Left ventricle myocardium superior (tissue), 1 donor: ENCODE measurements around the gene GALNT18. TPM values are rescaled to one million over a fixed set of nuclear protein-coding genes. Genes with fewer than 3 reads are reported as not detected.
A peak's percentile ranks its signal among the peaks of the same experiment; 100 is the strongest.
"Not testable (repeated sequence)": the region's sequence is repeated elsewhere in the genome, so short reads cannot be mapped to it uniquely, and the experiment has no call there.

Source experiments
- ATAC-seq: fragments of 200-7000 bp; cut with Tn5 transposase; one replicate; pipeline ENCODE4 v1.9.1; 2020; ENCODE audit warnings: mild to moderate bottlenecking, moderate library complexity
- DNase-seq: peaks from one replicate; pipeline ENCODE4 v3.0.0-alpha.2; 2020
- intact Hi-C: fragments of 100-400 bp; cut with micrococcal nuclease; formaldehyde crosslinking; loops from one replicate; pipeline ENCODE4 v1.11.0; 2022
- total RNA-seq: library from RNA; stranded (reverse); fragmentation: NEBNext Ultra II Directional; extraction: Animal tissue kit (Norgen Biotek cat#: 25700); gene quantifications from one replicate; pipeline ENCODE4 v1.2.1, GENCODE V29; 2021
- donor health status: DM: no; HTN: yes; CAD: no; lungs with severe emphysema.

Gene GALNT18
- total RNA-seq, 1 donor from 2014 or later, result 25.3 TPM

DNA sequence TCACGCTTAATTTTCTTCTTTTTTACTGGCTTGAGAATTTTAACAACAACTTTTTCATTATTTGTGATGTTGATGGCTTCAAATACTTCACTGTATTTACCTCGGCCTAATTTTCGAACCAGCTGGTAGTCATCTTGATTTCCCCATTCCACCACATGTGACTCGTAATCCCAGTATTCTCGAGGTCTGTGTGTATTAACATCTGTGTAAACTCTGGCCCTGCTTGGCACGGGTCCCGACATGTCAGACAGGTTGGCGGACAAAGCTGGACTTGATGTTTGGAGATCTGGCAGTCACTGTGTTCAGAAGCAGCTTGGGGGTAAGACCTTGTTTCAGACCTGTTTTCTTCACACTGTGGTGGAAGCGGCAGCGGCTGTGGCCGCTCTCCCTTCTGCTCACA lies 268.9 kb downstream of the GALNT18 start, which contains the start of gene CSNK2A3:
CSNK2A3 (minus strand) TSS at position 373 of the 400 bp plus-strand sequence; CDS start at position 242, 131 bp downstream.
- intact Hi-C loops, DNase-seq: not testable (repeated sequence)
- peak; percentile 30 for ATAC-seq

DNA sequence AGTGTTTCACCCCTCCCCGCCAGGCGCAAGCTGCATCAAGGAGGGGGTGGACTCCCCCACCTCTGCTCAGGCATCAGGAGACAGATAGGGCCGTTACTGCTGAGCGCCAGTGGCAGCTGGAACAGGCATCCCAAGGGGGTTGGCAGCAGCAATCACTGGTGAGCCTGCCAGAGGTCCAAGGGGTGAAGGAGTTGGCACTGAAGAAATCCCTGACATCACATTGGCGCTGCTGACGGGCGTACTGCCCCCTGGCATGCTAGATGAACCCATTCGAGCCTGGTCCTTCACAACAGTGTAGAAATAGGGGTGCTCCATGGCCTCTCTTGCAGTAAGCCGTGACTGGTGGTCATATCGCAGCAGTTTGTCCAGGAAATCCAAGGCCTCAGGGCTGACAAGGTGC lies 270.0 kb downstream of the GALNT18 start:
- DNase-seq, ATAC-seq, intact Hi-C loops: not testable (repeated sequence)

DNA sequence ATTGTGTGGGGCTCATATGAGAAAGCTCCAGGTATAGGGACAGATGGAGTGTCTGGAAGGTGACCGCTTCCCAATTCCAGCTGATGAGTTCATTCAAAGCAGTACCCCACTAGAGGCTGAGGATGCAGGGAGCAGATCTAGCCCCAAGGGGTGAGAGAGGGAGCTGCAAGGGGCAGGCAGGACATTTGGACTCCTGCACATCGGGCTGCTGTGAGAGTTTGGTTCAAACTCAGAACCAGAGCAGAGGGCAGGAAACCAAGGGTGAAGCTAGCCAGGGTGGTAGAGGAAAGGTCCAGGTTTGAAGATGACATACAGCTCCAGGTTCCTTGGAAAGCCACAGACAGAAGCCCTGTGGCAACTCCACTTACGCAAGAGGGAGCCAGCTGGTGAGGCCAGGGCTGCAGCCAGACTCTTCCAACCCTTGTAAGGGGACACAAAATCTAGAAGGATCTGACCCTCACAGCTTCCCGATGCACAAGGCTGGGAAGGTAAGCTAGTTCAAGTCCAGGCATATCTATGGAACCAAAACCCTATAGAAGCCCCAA lies 270.7 kb downstream of the GALNT18 start:
- DNase-seq (no peak), ATAC-seq (no peak)
- intact Hi-C loops, result no loop called here

DNA sequence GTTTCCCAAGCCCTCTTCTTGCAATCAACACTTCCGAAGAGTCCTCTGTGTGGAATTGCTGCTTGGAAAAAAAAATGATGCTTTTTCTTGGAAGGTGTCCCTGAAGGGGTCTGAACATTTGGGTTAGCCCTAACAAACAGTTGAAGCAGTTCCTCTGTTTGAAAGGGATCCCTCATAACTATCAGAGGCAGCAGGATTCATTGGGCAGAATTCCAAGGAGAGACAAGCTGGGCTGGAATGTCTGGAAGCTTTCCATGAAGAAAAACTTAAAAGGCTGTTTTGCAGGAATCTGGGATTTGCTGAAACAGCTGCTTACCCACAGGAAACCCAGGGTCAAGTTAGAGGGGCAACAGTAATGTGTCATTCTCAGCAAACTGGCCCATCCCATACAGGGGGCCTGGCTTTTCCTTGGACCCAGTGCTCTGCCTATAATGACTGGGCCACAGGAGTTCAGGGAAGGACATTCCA lies 271.9 kb downstream of the GALNT18 start:
- peak; percentile 72 for ATAC-seq
- intact Hi-C loops, result no loop called here
- DNase-seq, result no peak

DNA sequence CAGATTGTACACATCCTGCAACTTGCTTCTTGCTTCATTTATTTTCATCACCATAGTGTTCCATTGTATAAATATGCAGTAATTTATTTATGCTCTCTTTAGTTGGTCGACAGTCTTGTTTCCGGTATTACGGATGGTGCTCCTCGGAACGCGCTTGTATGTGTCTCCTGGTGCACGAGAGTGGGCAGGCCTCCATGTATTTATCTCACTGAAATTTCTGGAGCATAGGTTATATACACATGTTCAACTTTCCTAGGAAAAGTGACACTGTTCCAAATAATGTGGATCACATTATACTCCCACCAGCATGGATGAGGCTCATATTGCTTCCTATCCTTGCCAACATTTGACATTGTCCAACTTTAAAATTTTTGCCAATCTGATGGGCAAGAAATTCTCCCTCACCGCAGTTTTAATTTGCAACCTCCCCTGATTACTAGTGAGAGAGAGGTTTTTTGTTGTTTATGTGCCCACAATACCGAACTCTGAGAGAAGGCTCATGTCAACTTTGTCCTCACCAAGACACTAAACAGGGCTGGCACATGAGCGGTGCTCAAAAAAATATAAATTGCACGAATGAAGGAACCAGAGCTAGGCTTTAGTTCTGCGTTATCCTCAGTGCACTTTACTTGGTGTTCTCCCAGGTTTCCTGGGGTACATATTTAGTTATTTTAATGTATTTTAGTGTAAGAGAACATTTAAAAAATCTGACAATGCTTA lies 272.5 kb downstream of the GALNT18 start:
- intact Hi-C loops, result no loop called here
- ATAC-seq (no peak), DNase-seq (no peak)

DNA sequence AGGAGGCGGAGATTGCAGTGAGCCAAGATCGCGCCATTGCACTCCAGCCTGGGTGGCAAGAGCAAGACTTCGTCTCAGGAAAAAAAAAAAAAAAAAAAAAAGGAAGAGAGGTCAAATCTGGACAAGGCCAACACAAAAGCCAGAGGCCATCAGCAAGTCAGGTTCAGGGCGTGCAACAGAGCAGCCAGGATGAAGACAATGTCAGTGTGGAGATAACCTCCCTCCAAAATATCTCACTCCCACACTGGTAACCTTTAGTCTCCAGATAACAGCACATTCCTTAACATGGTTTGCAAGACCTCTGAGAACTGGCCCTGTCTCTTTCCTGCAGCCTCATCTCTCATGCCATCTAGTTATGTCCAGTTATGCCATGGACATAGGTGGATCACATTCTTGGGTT lies 273.5 kb downstream of the GALNT18 start:
- DNase-seq (no peak), ATAC-seq (no peak)
- intact Hi-C loops, result no loop called here

DNA sequence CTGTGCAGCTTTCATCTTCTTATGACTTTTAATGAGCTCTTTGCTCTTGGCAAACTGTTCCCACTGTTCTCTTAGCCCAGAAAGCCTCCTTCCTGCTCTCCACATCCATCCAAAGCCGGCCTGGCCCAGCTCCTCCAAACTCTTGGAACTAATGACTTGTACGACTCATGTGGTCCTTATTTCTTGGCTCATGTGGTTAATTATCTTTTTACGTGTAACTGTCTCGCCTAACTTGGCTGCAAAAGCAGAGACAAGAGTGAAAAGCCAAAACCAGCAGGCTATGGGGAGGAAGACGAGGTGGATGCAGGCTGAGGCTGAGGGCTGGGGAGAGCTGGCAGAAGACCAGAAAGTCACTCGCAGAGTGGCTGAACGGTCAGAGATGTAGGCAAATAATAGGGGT lies 274.2 kb downstream of the GALNT18 start:
- peak; percentile 63 for ATAC-seq
- intact Hi-C loops, result no loop called here
- peak; percentile 74 for DNase-seq

DNA sequence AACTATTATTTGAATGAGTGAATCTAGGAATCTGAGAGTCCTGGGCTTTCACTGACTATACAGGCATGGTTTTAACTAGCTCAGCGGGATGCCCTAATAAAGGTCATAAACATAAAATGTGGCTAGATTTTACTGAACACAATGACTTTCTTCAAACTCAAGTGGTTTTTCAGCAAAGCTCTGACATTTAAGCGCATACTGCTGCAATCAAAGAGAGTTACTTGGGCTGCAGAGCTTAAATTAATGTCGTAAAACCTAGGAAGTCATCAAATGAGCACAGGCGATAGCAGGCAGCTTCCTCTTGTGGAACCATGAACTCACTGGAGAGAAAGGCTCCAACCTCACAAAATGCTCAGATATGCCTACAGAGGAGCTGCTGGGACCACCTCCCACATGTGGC lies 275.5 kb downstream of the GALNT18 start:
- intact Hi-C loops, result no loop called here
- ATAC-seq, result no peak
- no peak for DNase-seq

DNA sequence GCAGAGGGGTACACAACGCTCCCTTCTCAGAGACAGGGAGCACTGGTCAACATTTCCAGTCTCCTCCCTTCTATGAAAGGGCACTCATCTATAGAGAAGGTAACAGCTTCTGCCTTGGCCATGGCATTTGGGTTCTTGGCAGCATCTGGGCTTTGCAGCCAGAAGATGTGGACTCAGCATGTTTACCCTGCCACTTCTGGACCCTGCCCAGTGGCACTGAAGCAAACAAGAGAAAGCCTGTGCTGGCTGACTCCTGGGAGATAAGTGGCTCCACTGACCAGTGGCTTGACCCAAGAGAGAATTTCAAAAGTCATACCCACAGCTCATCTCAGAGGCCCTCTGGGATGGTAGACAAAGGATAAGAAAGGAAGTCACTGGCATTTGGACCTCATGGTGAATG lies 276.7 kb downstream of the GALNT18 start:
- ATAC-seq (no peak), DNase-seq (no peak)
- intact Hi-C loops, result no loop called here

DNA sequence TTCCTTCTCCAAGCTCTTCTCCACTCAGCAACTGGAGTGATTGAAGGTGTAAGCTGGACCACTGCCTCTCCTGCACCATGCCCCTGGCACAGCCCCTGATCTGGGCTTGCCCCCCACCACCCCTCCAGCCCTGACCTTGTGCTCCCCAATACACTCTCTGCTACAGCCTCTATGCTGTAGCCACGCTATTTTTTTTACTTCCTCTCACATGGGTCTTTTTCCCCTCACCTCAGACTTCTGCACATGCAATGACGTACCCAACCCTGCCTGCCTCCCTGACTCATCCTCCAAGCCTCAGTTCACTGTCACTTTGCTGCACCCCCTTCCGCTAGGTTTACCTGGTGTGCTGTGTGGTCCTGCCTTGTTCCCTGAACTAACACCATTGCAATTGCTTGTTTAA lies 277.8 kb downstream of the GALNT18 start:
- intact Hi-C loops, result no loop called here
- ATAC-seq (no peak), DNase-seq (no peak)

DNA sequence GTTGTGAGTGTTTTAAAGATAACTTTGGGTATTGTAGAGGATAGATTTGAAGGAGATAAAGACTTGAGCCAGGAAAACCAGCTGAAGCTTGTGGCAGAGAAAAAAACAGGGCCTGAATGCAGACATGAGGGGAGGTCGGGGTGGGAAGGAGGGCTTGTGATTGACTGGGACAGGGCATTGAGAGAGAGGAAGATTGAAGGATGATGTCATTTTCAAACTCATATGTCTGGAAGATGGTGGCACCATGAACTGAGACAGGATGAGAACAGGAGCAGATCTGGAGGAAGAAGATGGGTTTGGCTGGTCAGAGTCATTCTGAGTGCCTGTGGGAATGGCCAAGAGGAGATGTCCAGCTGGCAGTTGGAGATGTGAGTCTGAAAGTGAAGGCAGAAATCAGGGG lies 283.5 kb downstream of the GALNT18 start:
- ATAC-seq (no peak), DNase-seq (no peak)
- intact Hi-C loops, result no loop called here

DNA sequence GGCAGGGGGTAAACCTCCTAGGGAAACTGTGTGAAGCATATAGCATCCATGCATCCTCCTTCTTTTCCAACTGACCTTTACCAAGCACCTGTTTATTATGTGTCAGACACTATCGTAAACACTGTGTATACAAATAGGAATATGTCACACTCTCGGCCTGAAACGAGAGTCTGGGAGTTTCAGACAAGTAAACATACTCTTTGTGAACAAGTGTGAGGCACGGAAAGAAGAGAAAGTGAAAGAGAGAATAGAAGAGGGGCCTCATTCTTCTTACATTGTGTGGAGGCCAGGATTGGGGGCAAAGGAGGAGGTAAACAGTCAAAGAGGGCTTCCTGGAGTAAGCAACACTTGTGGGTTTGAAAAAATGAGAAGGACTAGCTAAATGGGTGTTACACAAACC lies 285.1 kb downstream of the GALNT18 start:
- intact Hi-C loops, result no loop called here
- ATAC-seq, result no peak
- DNase-seq, result no peak

DNA sequence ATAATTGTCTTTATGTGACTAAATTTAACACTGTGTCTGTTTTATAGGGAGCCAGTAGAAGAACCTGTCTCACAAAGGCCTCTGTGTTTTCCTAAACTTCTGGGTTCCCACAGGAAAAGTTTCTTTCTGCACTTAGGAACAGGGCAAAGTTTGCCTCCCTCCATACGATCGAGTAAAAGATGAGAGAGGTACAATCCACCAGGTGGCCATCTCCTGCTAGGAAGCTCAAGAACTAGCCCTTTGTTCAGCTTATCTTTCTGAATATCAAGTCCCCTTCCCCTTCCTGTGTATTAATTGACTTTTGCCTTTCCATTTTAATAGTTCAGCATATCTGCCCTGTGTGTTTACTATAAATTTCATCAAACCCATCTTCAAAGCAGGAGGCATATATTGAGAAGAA lies 286.8 kb downstream of the GALNT18 start:
- no peak for ATAC-seq
- DNase-seq, result no peak
- intact Hi-C loops, result no loop called here

DNA sequence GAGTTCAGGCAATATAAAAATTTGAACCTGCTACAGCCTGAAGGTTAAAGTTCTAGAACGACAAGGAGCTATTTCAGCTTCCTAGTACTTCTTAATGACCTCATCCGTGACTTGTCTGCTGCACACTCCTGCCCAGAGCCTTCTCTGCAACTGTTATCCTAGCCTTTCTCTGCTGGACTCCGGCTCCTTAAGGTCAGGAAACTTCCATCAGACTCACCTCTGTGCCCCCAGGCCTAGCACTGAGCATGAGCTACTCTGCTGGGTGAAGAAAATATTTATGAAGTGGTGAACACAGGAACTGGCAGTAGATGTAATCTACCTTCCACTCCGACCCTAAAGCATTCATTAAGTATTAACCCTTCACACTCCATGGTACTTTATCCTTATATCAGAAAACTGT lies 287.2 kb downstream of the GALNT18 start:
- DNase-seq (no peak), ATAC-seq (no peak)
- intact Hi-C loops, result no loop called here

DNA sequence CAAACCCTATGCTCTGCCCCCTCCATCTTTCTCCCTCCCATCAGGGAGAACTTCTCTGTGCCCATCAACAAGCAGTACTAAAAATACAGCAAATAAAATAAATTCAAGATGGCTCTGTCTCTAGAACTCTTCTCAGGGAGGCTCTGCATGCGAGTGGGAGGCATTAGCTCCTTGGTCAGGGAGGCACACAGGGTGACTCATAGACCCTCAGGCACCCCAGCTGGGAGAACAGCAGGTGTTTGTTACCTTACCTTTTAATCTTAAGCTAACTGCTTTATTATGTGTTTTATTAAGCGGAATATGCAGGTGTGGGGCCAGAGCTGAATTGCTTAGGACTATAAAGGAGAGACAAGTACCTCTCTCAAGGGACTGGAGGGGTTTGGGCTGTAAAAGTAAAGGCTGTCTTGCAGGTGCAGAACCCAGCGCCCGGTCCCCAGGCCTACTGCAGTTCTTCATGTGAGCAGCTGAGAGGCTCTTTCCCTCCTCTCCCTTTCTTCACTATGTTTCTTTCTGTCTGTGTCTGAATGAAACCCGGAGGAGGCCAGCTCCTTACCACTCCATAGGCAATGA lies 289.6 kb downstream of the GALNT18 start:
- no peak for ATAC-seq
- intact Hi-C loops, result no loop called here
- no peak for DNase-seq

DNA sequence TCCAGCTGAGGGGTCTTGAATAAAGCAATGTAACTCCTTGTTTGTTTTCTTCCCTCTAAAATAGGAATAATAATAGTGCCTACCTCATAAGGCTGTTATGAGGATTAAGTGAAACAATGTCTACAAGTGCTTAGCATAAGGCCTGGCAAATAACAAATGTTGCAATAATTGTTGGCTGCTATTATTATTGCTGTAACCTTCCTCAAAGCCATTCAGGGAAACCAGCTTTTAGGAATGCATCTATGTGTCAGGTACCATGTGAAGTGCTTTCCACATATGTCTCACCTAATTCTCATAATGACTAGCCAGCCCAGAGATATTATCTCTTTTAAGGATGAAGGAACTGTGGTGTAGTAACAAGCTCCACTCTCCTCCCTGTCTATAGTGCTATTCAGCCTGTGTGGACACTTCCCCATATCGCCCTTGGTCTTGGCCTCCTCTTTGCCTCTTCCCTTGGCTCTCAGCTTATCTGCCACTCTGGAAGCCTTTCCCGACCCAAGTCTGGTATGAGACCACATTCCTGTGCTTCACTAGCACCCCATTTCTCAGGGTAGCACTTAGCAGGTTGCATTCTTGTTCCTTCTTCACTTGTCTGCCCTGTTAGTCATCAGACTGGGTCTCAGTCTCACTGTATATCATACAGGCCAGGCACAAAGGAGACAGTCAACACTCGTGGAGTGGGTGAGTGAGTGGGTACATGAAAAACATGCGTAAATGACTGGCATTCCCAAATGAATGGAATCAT lies 292.6 kb downstream of the GALNT18 start:
- intact Hi-C loops, result no loop called here
- DNase-seq (no peak), ATAC-seq (peak; percentile 48)

DNA sequence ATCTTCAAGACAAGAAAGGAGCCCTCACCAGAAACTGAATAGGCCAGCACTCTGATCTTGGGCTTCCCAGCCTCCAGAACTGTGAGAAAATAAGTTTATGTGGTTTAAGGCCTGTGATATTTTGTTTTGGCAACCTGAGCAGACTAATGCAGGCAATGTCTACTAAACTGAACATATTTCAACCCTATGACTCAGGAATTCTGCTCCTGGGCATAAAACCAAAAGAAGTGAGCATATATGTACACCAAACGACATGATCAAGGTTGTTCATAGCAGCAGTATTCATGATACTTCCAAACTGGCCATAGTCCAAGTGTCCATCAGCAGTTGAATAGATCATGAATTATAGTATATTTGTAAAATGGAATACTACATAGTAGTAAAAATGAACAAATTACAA lies 297.7 kb downstream of the GALNT18 start:
- intact Hi-C loops, result no loop called here
- ATAC-seq, result no peak
- no peak for DNase-seq

DNA sequence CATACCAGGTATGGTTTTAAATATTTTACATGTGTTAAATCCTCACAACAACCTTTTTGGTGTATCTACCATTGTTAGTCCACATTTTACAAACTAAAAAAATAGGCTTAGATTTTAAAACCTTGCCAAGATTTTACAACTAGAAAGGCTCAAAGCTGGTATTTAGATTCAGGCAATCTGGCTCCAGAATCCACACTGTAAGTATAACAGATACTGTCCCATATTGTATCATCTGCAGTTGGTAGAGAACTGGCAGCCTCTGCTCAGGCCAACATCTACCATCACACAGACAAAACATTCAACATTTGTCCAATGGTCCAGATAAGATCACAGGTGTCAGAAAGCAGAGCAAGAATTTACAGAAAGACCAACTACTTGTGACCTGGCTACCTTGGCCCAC lies 299.7 kb downstream of the GALNT18 start:
- no peak for ATAC-seq
- no peak for DNase-seq
- intact Hi-C loops, result no loop called here

DNA sequence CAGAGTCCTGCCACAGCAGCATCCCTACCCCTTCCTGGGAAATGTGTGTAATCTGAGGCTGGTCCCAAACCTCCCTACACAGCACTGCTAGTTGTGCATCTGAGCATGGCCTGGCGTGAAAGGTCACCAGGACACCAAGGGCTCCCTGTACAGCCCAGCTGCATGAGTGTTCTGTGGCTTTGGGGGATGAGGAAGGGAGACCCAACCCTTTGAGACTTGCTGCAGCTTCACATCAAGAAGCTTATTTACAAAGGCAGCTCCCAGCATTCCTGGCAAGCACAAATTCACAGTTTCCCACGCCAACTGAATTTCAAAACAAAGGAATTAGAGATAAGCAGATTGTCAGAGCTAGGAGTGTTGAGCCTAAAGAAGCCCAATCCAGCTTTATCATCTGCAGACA lies 301.0 kb downstream of the GALNT18 start:
- ATAC-seq (peak; percentile 32), DNase-seq (no peak)
- intact Hi-C loops, result no loop called here

DNA sequence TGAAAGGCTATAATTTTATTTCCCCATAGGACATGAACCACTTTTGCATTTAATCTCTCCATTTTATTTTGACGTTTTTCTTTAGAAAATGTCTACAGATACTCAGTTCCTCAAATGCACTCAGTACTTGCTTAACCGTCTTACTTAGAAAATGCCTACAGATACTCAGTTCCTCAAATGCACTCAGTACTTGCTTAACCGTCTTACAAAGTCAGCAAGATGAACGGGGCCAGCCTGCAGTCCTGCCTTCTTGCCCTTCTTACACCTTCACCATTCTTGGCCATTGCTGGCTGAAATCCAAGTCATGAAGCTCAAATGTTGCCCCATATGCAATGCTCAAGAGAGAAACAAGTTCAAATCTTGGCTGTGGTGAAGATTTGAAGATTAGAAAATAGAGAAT lies 302.8 kb downstream of the GALNT18 start:
- peak; percentile 24 for ATAC-seq
- intact Hi-C loops, result no loop called here
- no peak for DNase-seq
